Measurements from ENCODE around the gene LSM7.

DNA sequence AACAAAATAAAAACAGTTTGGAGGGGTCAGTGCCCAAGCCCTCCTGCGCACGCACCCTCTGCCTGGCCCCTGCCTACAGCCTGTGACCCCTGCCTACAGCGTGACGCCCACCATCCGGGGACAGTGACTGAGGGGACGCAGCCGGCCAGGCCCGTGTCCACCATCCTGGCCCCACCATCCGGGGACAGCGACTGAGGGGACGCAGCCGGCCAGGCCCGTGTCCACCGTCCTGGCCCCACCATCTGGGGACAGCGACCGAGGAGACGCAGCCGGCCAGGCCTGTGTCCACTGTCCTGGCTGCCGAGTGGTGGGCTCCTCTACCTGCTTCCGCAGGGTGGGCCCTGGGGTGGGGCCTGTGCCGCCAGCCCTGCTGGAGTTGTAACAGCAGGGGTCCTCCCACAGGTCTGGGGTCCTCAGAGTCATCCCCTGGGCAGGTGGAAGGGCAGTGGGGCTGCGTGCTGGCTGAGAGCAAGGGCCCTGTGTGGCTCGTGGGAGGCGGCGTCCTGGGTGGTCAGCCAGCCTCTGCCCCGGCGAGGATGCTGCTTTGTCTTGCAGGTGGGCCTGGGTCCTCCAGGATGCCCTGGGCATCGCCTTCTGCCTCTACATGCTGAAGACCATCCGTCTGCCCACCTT, 14.4 kb upstream of the LSM7 start:
- TF ChIP-seq NR2C2 (CRISPR knock-in tag; IDR thresholded peaks at IDR 0.05; ENCODE audit: borderline replicate concordance) (no peak), RCOR2 (CRISPR knock-in tag; IDR thresholded peaks at IDR 0.05) (no peak)

All from HepG2 (cell line).